ENCODE data around the gene ATP5PO.

ATP5PO gene

DNA sequence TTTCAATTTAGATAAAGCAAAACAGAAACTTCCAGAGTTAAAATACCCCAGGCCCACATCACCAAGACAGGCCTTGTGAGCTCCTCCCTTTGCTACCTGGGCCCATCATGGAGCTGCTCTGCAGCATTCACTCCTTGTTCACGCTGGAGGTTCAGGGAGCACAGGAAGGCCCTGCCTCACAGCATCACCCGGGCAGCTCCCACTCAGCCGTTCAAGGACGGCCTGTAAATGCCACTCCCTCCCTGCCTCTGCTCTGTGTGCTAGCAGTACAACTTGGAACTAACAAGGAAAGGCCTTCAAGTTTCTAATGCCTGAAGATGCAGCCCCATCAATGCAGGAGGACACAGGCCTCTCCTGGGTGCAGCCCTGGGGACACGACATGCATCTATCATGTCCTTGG lies 11.6 kb downstream of the ATP5PO start:
- CTCF ChIA-PET, result interaction anchor here (1.0 to 3.6 kb wide), 4 partner anchors 9 to 429 kb away, joined by 3 to 18 read pairs (median 4); no protein-coding TSS in a partner anchor
- no peak for DNase-seq (ENCODE audit: extremely low spot score)
- POLR2A ChIA-PET, result no interaction called here
- TF ChIP-seq, protein P1, sequence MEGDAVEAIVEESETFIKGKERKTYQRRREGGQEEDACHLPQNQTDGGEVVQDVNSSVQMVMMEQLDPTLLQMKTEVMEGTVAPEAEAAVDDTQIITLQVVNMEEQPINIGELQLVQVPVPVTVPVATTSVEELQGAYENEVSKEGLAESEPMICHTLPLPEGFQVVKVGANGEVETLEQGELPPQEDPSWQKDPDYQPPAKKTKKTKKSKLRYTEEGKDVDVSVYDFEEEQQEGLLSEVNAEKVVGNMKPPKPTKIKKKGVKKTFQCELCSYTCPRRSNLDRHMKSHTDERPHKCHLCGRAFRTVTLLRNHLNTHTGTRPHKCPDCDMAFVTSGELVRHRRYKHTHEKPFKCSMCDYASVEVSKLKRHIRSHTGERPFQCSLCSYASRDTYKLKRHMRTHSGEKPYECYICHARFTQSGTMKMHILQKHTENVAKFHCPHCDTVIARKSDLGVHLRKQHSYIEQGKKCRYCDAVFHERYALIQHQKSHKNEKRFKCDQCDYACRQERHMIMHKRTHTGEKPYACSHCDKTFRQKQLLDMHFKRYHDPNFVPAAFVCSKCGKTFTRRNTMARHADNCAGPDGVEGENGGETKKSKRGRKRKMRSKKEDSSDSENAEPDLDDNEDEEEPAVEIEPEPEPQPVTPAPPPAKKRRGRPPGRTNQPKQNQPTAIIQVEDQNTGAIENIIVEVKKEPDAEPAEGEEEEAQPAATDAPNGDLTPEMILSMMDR (IDR thresholded peaks at IDR 0.05; ENCODE audit: control extremely low read depth, extremely low read depth, low read depth, missing control alignments), result no peak

DNA sequence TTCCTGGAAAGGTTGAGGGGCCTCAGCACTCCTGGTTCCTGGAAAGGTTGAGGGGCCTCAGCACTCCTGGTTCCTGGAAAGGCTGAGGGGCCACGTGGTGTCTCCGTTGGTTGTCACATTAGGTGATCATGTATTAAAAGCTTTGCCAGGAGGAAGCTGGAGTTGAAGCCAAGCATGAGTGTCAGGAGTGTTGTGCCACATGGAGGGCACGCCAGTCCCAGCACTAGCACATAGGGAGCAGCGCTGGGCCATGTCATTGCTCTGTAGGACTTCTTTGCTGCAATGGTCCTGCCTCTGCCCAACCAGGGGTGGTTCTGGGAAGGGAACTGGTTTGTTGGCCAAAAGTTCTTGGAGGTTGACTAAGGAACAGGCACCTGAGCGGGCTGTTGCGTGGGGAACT lies 13.3 kb downstream of the ATP5PO start:
- ChIA-PET POLR2A (no interaction called here), CTCF (interaction anchor here (1.3 to 3.6 kb wide), 3 partner anchors 10 to 446 kb away, joined by 6 to 18 read pairs (median 7); no protein-coding TSS in a partner anchor)
- TF ChIP-seq, protein P1 (IDR thresholded peaks at IDR 0.05; ENCODE audit: control extremely low read depth, extremely low read depth, low read depth, missing control alignments), result no peak
- DNase-seq (ENCODE audit: extremely low spot score), result no peak

DNA sequence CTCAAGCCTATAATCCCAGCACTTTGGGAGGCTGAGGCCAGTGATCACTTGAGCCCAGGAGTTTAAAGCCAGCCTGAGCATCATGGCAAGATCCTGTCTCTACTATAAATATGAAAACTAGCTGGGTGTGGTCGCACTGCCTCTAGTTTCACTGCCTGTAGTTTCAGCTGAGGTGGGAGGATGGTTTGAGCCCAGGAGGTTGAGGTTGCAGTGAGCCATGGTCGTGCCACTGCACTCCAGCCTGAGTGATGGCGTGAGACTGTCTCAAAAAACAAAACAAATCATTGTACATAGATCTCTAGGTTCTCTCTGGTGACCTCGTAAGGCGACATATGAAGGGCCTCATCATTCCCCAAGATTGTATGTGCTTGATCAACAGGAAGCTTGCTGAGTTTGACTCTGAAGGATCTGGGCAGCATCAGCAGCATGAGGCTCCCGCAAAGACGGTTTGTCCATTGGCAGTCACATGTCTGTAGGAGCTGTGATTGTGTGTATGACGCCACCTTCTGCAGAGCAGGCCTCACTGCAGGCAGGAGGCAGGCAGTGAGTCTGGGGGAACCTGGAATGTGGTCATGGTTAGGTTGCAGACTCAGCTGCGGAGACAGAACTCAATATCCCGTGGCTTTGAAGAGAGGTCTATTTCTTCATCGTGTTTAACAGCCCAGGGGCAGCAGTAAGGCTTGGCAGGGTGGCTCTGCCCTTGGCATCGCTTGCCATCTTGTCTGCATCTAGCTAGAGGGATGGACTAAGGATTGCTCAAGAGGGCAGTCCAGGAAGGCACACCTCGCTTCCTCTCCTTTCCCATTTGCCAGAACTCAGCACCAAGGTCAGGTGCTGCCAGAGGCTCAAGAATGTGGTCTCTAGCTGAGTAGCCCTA lies 14.0 kb downstream of the ATP5PO start:
- TF ChIP-seq, protein P1 (IDR thresholded peaks at IDR 0.05; ENCODE audit: control extremely low read depth, extremely low read depth, low read depth, missing control alignments), result peak; percentile 31
- DNase-seq (ENCODE audit: extremely low spot score), result no peak
- POLR2A ChIA-PET, result interaction anchor here (0.6 kb wide), 1 partner anchor 563 kb away, joined by 4 read pairs; no protein-coding TSS in a partner anchor
- CTCF ChIA-PET, result interaction anchor here (1.3 to 3.6 kb wide), 3 partner anchors 11 to 447 kb away, joined by 6 to 18 read pairs (median 7); no protein-coding TSS in a partner anchor

DNA sequence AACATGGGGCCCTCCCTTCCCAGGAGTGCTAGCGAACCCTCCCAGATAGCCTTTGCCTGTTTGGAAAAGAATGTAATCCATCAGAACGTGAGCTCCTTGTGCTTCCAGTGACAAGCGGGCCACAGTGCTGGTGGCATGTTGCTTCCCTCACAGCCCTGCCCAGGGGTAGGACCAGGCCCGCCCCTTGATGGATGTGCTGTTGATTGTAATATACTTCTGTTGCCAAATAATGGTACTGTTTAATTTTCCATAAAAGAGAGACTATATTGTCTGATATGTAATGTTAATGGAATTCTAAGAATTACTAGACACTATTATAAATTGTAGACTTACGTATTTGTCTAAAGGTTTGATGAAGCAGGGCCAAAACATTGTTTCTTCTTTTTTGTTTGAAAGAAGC lies 16.4 kb downstream of the ATP5PO start:
- TF ChIP-seq, protein P1 (IDR thresholded peaks at IDR 0.05; ENCODE audit: control extremely low read depth, extremely low read depth, low read depth, missing control alignments), result no peak
- POLR2A ChIA-PET, result no interaction called here
- no peak for DNase-seq (ENCODE audit: extremely low spot score)
- CTCF ChIA-PET, result interaction anchor here (1.0 kb wide), 1 partner anchor 8 kb away, joined by 4 read pairs; no protein-coding TSS in a partner anchor

DNA sequence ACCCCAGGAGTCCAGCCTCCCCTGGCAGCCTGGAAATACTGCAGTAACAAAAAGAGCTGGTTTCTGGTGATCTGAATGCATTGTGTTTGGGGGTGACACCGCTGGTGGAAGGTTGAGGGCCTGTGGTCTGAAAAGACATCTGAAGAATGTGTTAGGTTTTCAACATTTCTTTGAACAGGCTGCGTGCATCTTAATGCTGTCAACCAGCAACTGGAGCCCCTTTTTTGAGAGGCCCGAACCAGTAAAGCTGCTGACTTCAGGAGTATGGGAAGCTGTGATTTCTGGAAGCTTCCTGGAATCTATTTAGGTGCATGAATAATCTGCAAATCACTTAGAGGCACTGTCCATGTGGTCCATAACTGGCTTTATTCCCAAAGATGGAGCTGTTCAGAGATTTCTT lies 17.0 kb downstream of the ATP5PO start:
- no peak for DNase-seq (ENCODE audit: extremely low spot score)
- CTCF ChIA-PET, result interaction anchor here (1.0 kb wide), 1 partner anchor 9 kb away, joined by 4 read pairs; no protein-coding TSS in a partner anchor
- TF ChIP-seq, protein P1 (IDR thresholded peaks at IDR 0.05; ENCODE audit: control extremely low read depth, extremely low read depth, low read depth, missing control alignments), result no peak
- POLR2A ChIA-PET, result no interaction called here

DNA sequence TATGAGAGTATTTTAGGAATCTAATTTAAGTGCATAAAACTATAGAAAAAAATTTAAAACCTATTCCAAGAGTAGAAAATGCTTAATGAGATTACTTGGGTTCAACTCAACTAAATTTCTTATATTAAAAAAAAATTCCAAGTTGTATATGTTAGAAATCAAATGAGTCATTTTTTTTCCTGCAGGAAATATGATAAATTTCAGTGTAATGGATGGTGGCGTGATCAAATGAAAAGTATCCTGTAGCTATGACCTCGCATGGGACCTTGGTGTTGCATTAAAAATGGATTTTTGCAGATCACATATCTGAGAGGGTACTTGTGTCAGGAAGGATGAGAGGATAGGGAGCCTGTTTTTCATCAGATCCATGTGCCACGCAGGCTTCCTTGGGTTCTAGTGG lies 17.9 kb downstream of the ATP5PO start:
- POLR2A ChIA-PET, result no interaction called here
- CTCF ChIA-PET, result no interaction called here
- TF ChIP-seq, protein P1 (IDR thresholded peaks at IDR 0.05; ENCODE audit: control extremely low read depth, extremely low read depth, low read depth, missing control alignments), result no peak
- no peak for DNase-seq (ENCODE audit: extremely low spot score)
